Measurements from ENCODE around the gene FGF5.
A peak's percentile ranks its signal among the peaks of the same experiment; 100 is the strongest.
"Not testable (repeated sequence)": the region's sequence is repeated elsewhere in the genome, so short reads cannot be mapped to it uniquely, and the experiment has no call there.

FGF5 gene

GRCh38 chr4:80254114-80254513 lies 12.3 kb upstream of the FGF5 start:
- no peak for ATAC-seq
- DNase-seq, result no peak

DNA sequence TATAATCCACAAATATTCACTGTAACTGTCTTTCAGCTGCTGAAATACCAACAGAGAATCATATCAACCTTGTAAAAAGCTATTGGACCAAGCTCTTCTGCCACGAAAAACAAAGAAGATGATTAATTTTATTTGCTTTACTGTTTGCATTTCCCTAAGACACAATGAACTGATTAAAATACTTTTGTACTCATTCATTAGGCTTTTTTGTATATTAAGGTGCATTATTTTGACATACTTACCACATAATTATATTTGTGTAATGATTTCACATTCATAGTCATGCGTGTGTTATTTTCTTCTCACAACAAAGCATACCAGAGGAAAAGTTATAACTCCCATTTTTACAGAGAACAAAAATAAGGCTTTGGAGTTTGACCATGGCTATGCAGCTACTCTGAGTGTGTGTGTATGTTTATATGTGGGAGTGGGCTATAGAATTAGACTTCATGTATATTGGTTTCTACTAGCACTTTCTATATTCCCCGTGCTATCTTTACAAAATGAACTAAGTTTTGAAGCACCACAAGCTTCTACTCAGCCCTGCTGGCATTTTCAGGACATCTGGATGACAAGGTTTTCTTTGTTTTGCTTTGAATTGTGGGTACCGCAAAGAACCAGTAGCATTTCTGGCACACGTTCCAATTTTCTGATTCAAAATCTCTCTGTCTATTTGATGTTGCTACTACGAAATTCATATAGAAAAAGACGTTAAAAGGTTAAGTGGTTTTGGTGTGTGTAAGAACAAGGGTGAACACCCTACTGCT lies 11.0 kb upstream of the FGF5 start:
- DNase-seq, result no peak

DNA sequence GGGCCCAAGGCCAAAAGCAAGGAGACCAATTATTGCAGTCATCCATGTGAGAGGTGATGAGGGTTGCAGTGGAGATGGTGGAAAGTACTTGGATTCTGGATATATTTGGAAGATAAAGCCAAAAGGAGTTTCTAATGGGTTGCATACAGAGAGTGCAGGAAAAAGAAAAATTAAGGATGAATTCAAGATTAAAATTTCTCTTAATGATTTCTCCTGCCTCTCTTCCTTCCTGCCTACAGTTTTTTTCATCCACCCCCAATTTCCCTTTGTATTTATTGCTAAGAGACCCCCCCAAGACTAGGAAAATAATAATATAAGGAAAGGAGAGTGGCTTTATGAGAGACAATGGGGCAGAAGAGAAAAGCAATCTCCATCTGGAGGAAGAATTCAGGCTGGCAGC lies 8.6 kb upstream of the FGF5 start:
- DNase-seq (no peak), ATAC-seq (no peak)

More for the DNA sequence above, 11.0 kb upstream of the FGF5 start:
- ATAC-seq, result no peak

- DNase-seq (no peak), ATAC-seq (no peak)
Observed at GRCh38 chr4:80259012-80259411, 7.5 kb upstream of the FGF5 start.

GRCh38 chr4:80259817-80260216 lies 6.6 kb upstream of the FGF5 start:
- ATAC-seq (no peak), DNase-seq (no peak)

DNA sequence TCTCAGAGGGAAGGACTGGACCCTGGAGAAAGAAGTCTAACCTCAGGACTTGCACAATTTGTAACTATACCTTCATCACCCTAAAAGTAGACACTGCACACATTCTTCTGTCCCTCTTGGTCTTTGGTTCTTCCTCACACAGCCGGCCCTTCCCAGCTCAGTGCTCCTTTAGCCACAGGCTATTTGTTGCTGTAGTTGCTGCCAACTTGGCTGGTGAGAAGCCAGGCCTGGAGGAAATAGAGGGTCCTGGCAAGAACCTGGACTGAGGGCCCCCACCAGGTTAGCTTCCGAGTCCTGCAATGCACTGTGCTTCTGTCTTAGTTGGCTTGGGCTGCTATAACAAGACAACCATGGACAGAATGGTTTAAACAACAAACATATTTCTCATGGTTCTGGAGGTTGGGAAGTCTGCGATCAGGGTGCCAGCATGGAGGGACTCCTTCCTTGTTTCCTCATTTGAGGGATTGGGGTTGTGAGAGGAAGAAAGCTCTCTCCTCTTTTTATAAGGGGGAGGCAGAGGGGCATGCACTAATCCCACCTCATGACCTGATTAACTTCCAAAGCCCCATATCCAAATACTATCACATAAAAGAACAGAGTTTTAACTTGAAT lies 4.4 kb upstream of the FGF5 start:
- ATAC-seq (no peak), DNase-seq (no peak)

DNA sequence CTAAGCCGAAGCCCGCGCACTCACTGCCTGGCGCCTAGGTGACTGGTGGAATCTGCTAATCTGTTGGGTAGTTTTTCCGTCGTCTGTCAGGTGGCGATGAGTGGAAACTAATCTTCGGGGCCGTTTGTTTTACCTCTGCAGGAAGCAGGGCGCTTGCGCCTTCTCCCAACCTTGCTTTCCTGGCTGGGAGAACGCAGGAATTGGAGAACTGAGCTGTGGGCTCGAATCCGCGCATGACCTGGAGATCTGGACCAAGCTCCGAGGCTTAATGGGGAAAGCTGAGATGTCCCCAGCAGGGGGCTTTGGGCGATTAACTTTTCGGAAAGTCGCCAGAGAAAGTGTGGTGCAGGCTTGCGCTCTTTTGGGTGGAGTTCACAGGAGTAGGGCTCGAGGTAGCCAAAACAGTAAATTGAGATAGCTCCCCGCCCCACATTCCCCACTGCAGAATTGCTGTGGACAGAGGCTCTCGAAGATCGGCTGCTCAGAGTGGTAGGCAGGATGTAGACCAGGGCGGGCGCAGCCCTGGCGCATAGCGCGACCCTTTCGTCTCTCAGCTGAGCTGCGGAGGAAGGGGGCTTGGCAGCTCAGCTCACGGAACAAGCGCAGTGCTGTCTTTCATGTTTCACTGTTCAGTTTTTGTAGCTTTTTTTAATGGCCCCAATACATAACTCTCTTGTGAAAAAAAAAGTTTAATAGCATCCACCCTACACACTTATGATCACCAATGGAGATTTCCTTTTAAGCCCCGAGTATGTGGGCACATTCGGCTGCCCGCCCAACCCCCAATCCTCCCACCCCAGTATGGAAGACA lies 2.7 kb upstream of the FGF5 start:
- no peak for ATAC-seq
- DNase-seq, result no peak

- no peak for DNase-seq
- ATAC-seq, result no peak
Observed at GRCh38 chr4:80264352-80264647, 2.2 kb upstream of the FGF5 start.

DNA sequence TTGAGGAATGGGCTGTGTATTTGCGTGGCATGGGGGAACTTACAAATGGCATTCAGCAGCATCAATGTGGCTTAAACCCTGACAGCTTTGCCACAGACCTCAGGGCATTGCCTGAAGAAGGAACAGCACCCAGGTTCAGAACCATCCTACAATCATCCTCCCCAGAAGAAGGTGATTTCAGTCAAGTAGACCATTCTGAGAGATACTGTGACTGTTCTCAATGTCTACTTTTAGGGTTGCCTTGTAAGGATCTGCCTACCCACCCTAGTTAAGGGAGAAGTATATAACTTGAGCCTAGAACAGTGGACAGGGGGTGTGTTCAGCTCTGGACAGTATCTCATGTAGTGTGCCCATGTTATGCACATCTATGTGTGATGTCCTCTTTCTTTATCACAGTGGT lies 1.6 kb upstream of the FGF5 start:
- no peak for ATAC-seq

DNA sequence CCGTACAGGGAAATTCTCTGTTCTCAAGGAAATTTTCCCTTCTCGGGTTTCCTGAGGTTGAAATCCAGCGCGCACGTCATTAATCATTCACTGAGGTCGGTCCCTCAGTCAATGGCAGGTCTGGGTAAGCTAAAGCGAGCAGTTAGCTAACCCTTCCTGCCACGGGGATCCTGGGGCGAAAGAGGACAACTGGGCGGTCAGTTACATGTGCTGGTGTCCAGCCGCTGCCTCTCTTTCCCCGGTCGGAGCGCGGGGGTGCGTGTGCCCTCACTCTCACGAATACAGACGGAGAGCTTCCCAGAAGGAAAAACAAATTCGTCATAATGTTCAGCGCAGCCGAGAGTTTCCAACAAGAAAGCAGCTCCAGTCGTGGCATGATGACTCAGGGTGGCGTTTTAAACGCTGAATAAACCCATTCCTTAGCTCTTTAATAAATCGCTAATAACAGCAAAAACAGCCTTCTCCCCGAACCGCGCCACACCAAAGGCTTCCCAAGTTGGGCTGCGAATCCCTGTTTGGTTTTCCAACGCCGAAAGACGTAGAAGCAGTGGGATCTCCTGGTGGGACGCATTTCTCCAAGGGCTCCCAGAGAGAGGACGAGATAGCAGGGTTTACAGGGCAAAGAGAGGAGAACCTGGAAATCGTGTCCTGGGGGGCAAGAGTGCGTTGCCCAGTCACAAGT lies 752 bp upstream of the FGF5 start:
- ATAC-seq (no peak), DNase-seq (no peak)

More for the DNA sequence above, 1.6 kb upstream of the FGF5 start:
- DNase-seq, result no peak

GRCh38 chr4:80266902-80267380 lies 477 bp downstream of the FGF5 start:
- ATAC-seq (peak; percentile 20), DNase-seq (no peak)

GRCh38 chr4:80268081-80268823 lies 1.8 kb downstream of the FGF5 start:
- DNase-seq, result no peak
- no peak for ATAC-seq

- DNase-seq (no peak), ATAC-seq (no peak)
Observed at GRCh38 chr4:80268936-80269335, 2.5 kb downstream of the FGF5 start.

DNA sequence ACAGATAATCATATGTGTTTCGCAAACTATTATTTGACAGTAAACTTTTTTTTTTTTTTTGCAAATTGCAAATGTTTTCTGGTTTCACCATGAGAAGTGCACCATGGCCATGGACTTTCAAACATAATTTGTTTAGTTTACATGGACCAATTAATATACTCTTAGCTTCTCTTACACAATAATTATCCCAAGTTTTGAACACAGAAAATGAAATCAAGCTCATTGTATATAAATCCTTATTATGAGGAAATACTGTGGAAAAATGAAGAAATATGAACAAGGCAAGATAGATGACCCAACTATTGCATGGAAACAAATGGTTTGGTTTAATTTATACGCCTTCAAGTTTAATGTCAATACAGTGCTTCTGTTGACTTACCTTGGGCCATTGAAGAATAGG lies 3.9 kb downstream of the FGF5 start:
- DNase-seq, result no peak
- no peak for ATAC-seq

DNA sequence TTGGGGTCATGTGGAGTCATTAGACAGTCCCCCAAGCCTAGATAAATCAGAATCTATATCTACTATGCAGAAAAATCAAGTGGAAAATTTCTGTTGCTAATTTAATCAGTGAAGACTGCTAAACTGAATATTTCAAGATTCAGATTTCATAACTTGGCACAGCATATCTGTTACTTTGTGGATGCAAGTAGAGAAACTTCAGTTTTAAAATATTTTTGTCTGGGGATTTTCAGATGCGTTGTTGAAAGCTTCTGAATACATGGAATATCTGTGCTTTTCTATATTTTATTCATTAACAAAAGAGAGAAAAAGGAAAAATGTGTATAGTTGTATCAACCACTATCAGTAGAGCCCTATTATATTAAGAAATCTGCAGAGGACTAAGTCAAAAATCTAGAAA lies 4.4 kb downstream of the FGF5 start:
- DNase-seq (no peak), ATAC-seq (no peak)

GRCh38 chr4:80271801-80272200 lies 5.3 kb downstream of the FGF5 start:
- no peak for ATAC-seq
- DNase-seq, result no peak

- ATAC-seq, result no peak
- DNase-seq, result no peak
Observed at GRCh38 chr4:80276931-80277330, 10.5 kb downstream of the FGF5 start.

GRCh38 chr4:80279751-80280150 lies 13.3 kb downstream of the FGF5 start:
- ATAC-seq (no peak), DNase-seq (no peak)

- no peak for ATAC-seq
- no peak for DNase-seq
Observed at GRCh38 chr4:80286451-80286850, 20.0 kb downstream of the FGF5 start.

DNA sequence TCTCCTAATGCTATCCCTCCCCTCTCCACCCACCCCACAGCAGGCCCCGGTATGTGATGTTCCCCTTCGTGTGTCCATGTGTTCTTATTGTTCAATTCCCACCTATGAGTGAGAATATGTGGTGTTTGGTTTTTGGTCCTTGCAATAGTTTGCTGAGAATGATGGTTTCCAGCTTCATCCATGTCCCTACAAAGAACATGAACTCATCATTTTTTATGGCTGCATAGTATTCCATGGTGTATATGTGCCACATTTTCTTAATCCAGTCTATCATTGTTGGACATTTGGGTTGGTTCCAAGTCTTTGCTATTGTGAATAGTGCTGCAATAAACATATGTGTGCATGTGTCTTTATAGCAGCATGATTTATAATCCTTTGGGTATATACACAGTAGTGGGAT lies 24.2 kb downstream of the FGF5 start:
- not testable (repeated sequence) for DNase-seq, ATAC-seq

- ATAC-seq (no peak), DNase-seq (no peak)
Observed at GRCh38 chr4:80294206-80294605, 27.7 kb downstream of the FGF5 start.

- ATAC-seq, result no peak
Observed at GRCh38 chr4:80295336-80295735, 28.9 kb downstream of the FGF5 start.

More at GRCh38 chr4:80295336-80295735, 28.9 kb downstream of the FGF5 start:
- DNase-seq, result no peak
